ENCODE data around the gene UBE2H.
"Not testable (repeated sequence)": the region's sequence is repeated elsewhere in the genome, so short reads cannot be mapped to it uniquely, and the experiment has no call there.

UBE2H gene

GRCh38 chr7:129865093-129865924, 87.5 kb downstream of the UBE2H start:
- Histone ChIP-seq H3K27ac (ENCODE audit: low read depth, low read length) (no peak overlapping the region), H3K79me2 (ENCODE audit: insufficient read depth, low read length) (no peaks in the 10 kb centered on the region), H2AFZ (ENCODE audit: low read depth, low read length, severe bottlenecking) (no peak overlapping the region), H3K4me2 (ENCODE audit: low read depth, low read length, poor library complexity, severe bottlenecking) (no peak overlapping the region), H3K9me2 (replicated peaks; ENCODE audit: insufficient read depth, low read length) (no peaks in the 10 kb centered on the region), H4K20me1 (ENCODE audit: low read depth, low read length) (no peaks in the 10 kb centered on the region), H3K9ac (ENCODE audit: low read length) (no peak overlapping the region), H3F3A (ENCODE audit: insufficient read depth) (no peaks in the 10 kb centered on the region), H3K36me3 (ENCODE audit: low read length) (no peaks in the 10 kb centered on the region), H3K9me3 (ENCODE audit: insufficient read depth, low read length) (no peaks in the 10 kb centered on the region), H3K27me3 (ENCODE audit: low read length) (no peaks in the 10 kb centered on the region), H3K4me3 (ENCODE audit: insufficient read depth, low read length, poor library complexity, severe bottlenecking) (no peak overlapping the region)
- no peak for TF ChIP-seq EZH2phosphoT487 (conservative IDR thresholded peaks at IDR 0.05; ENCODE audit: low read length)

GRCh38 chr7:129864676-129865075, 88.1 kb downstream of the UBE2H start:
- H3K4me2 ChIP-seq (ENCODE audit: low read depth, low read length, poor library complexity, severe bottlenecking); H3K27ac ChIP-seq (ENCODE audit: low read depth, low read length); H3K4me3 ChIP-seq (ENCODE audit: insufficient read depth, low read length, poor library complexity, severe bottlenecking); H2AFZ ChIP-seq (ENCODE audit: low read depth, low read length, severe bottlenecking); H4K20me1 ChIP-seq (ENCODE audit: low read depth, low read length); H3K9me3 ChIP-seq (ENCODE audit: insufficient read depth, low read length); H3K36me3 ChIP-seq (ENCODE audit: low read length); H3F3A ChIP-seq (ENCODE audit: insufficient read depth); H3K9ac ChIP-seq (ENCODE audit: low read length); H3K9me2 ChIP-seq (replicated peaks; ENCODE audit: insufficient read depth, low read length); H3K79me2 ChIP-seq (ENCODE audit: insufficient read depth, low read length); H3K27me3 ChIP-seq (ENCODE audit: low read length): not testable (repeated sequence)

- Histone ChIP-seq H3K79me2 (ENCODE audit: insufficient read depth, low read length) (no peaks in the 10 kb centered on the region), H4K20me1 (ENCODE audit: low read depth, low read length) (no peaks in the 10 kb centered on the region)
Observed at GRCh38 chr7:129864042-129864441, 88.7 kb downstream of the UBE2H start.

GRCh38 chr7:129862682-129863081, 90.1 kb downstream of the UBE2H start:
- H3K27me3 ChIP-seq (ENCODE audit: low read length), result no peaks in the 10 kb centered on the region
- no peak overlapping the region for H3K4me3 ChIP-seq (ENCODE audit: insufficient read depth, low read length, poor library complexity, severe bottlenecking)
- no peaks in the 10 kb centered on the region for H4K20me1 ChIP-seq (ENCODE audit: low read depth, low read length)
- TF ChIP-seq EZH2phosphoT487 (conservative IDR thresholded peaks at IDR 0.05; ENCODE audit: low read length), result no peak
- no peak for TF ChIP-seq CTCF (IDR thresholded peaks at IDR 0.05; ENCODE audit: insufficient read depth, low read length, poor library complexity, severe bottlenecking)
- H3K9me3 ChIP-seq (ENCODE audit: insufficient read depth, low read length), result no peaks in the 10 kb centered on the region
- H3K4me2 ChIP-seq (ENCODE audit: low read depth, low read length, poor library complexity, severe bottlenecking), result no peak overlapping the region
- H3K9me2 ChIP-seq (replicated peaks; ENCODE audit: insufficient read depth, low read length), result no peaks in the 10 kb centered on the region
- H2AFZ ChIP-seq (ENCODE audit: low read depth, low read length, severe bottlenecking), result no peak overlapping the region
- H3K36me3 ChIP-seq (ENCODE audit: low read length), result no peaks in the 10 kb centered on the region
- no peaks in the 10 kb centered on the region for H3F3A ChIP-seq (ENCODE audit: insufficient read depth)
- no peak overlapping the region for H3K9ac ChIP-seq (ENCODE audit: low read length)
- no peaks in the 10 kb centered on the region for H3K79me2 ChIP-seq (ENCODE audit: insufficient read depth, low read length)
- no peak overlapping the region for H3K27ac ChIP-seq (ENCODE audit: low read depth, low read length)

More at GRCh38 chr7:129864042-129864441, 88.7 kb downstream of the UBE2H start:
- Histone ChIP-seq H3K9me3 (ENCODE audit: insufficient read depth, low read length) (no peaks in the 10 kb centered on the region), H3F3A (ENCODE audit: insufficient read depth) (no peaks in the 10 kb centered on the region), H3K27ac (ENCODE audit: low read depth, low read length) (no peak overlapping the region), H3K4me2 (ENCODE audit: low read depth, low read length, poor library complexity, severe bottlenecking) (no peak overlapping the region), H3K27me3 (ENCODE audit: low read length) (no peaks in the 10 kb centered on the region), H3K9ac (ENCODE audit: low read length) (no peak overlapping the region), H2AFZ (ENCODE audit: low read depth, low read length, severe bottlenecking) (no peak overlapping the region), H3K9me2 (replicated peaks; ENCODE audit: insufficient read depth, low read length) (no peaks in the 10 kb centered on the region), H3K4me3 (ENCODE audit: insufficient read depth, low read length, poor library complexity, severe bottlenecking) (no peak overlapping the region), H3K36me3 (ENCODE audit: low read length) (no peaks in the 10 kb centered on the region)
- TF ChIP-seq CTCF (IDR thresholded peaks at IDR 0.05; ENCODE audit: insufficient read depth, low read length, poor library complexity, severe bottlenecking), result no peak
- no peak for TF ChIP-seq EZH2phosphoT487 (conservative IDR thresholded peaks at IDR 0.05; ENCODE audit: low read length)

- not testable (repeated sequence) for H3K79me2 ChIP-seq (ENCODE audit: insufficient read depth, low read length); H3K4me3 ChIP-seq (ENCODE audit: insufficient read depth, low read length, poor library complexity, severe bottlenecking); H3K27ac ChIP-seq (ENCODE audit: low read depth, low read length); H3K4me2 ChIP-seq (ENCODE audit: low read depth, low read length, poor library complexity, severe bottlenecking); H3F3A ChIP-seq (ENCODE audit: insufficient read depth); H3K36me3 ChIP-seq (ENCODE audit: low read length); H2AFZ ChIP-seq (ENCODE audit: low read depth, low read length, severe bottlenecking); H3K9me2 ChIP-seq (replicated peaks; ENCODE audit: insufficient read depth, low read length); H3K9ac ChIP-seq (ENCODE audit: low read length); H3K9me3 ChIP-seq (ENCODE audit: insufficient read depth, low read length); H4K20me1 ChIP-seq (ENCODE audit: low read depth, low read length); H3K27me3 ChIP-seq (ENCODE audit: low read length)
Observed at GRCh38 chr7:129860784-129861183, 92.0 kb downstream of the UBE2H start.
